Measurements from ENCODE around the gene ROCK2. TPM values are rescaled to one million over a fixed set of nuclear protein-coding genes. Genes with fewer than 3 reads are reported as not detected.
A peak's percentile ranks its signal among the peaks of the same experiment; 100 is the strongest.

ROCK2 gene
- total RNA-seq, 1 experiment from 2014 or later: 38.0 TPM

DNA sequence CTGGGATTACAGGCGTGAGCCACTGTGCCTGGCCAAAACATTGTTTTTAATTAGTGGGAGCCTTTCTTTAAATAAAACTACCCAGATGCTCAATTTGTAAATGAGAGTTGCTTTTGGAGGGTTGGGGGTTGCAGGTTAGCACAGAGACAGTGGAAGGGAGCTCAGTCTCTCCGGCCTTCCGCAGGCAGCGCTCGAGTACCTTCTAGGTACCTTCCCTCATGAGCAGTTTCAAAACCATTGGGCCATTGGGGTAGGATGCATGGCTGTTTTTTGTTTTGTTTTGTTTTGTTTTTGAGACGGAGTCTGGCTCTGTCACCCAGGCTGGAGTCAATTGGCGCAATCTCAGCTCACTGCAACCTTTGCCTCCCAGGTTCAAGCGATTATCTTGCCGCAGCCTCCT is 170.2 kb downstream of the ROCK2 start:
- Histone ChIP-seq H3K9me2 (ENCODE audit: insufficient read depth) (no peaks in the 10 kb centered on the region), H3K27ac (no peak overlapping the region), H3K36me3 (ENCODE audit: low read depth) (0 out of 2 replicates have a peak, but pooled peaks cover 4% of the 10 kb centered on the region), H3K27me3 (ENCODE audit: insufficient read depth, low read depth) (no peaks in the 10 kb centered on the region), H3K79me2 (ENCODE audit: low read depth) (no peaks in the 10 kb centered on the region), H4K20me1 (ENCODE audit: insufficient read depth) (no peaks in the 10 kb centered on the region; the same call in 1 of the 2 replicates), H3F3A (ENCODE audit: insufficient read depth, low read depth) (0 out of 2 replicates have a peak, but pooled peaks cover 10% of the 10 kb centered on the region), H3K4me2 (no peak overlapping the region), H2AFZ (no peak overlapping the region), H3K9me3 (ENCODE audit: insufficient read depth, low read depth) (no peaks in the 10 kb centered on the region), H3K4me3 (no peak overlapping the region), H3K4me1 (replicated peaks; ENCODE audit: insufficient read depth) (no peaks in the 10 kb centered on the region)
- BruUV-seq (replicated peaks): no TSS peak
- TF ChIP-seq, protein P1, sequence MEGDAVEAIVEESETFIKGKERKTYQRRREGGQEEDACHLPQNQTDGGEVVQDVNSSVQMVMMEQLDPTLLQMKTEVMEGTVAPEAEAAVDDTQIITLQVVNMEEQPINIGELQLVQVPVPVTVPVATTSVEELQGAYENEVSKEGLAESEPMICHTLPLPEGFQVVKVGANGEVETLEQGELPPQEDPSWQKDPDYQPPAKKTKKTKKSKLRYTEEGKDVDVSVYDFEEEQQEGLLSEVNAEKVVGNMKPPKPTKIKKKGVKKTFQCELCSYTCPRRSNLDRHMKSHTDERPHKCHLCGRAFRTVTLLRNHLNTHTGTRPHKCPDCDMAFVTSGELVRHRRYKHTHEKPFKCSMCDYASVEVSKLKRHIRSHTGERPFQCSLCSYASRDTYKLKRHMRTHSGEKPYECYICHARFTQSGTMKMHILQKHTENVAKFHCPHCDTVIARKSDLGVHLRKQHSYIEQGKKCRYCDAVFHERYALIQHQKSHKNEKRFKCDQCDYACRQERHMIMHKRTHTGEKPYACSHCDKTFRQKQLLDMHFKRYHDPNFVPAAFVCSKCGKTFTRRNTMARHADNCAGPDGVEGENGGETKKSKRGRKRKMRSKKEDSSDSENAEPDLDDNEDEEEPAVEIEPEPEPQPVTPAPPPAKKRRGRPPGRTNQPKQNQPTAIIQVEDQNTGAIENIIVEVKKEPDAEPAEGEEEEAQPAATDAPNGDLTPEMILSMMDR (conservative IDR thresholded peaks at IDR 0.05): no peak
- no peak for TF ChIP-seq EZH2 (IDR thresholded peaks at IDR 0.05; ENCODE audit: low read depth)
- no peak for DNase-seq
- ChIA-PET POLR2A (ENCODE audit: unreplicated experiment) (no interaction called here), CTCF (no interaction called here)
- intact Hi-C loops (cut with micrococcal nuclease; ENCODE audit: unreplicated experiment): no loop called here

DNA sequence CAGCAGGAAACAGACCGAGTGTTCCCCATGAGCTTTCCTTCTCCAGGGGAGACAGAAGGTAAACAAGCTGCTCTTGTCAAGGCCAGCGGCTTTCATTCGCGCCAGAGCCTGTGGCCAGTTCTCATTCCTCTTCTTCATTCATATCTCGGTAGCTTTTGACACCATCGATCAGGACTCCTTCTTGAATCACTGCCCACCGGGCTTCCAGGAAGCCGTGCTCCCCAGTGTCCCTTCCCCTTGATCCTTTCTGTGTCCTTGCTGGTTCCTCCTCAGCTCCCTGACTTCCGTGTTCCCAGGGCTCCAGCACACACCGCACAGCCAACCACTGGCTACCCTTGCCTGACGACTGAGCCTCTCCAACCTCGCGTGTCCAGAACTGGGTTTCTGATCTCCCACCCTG is 175.1 kb downstream of the ROCK2 start:
- POLR2A ChIA-PET (ENCODE audit: unreplicated experiment): interaction anchor here (0.8 kb wide), 1 partner anchor 15 kb away, joined by 7 read pairs; no protein-coding TSS in a partner anchor
- intact Hi-C loops (cut with micrococcal nuclease; ENCODE audit: unreplicated experiment): no loop called here
- H3K79me2 ChIP-seq (ENCODE audit: low read depth): no peaks in the 10 kb centered on the region
- no peaks in the 10 kb centered on the region for H3K27me3 ChIP-seq (ENCODE audit: insufficient read depth, low read depth)
- peak overlapping the region; percentile 10; the same call in 1 of the 2 replicates for H3K4me2 ChIP-seq
- no peaks in the 10 kb centered on the region for H3K9me3 ChIP-seq (ENCODE audit: insufficient read depth, low read depth)
- H3K4me3 ChIP-seq: no peak overlapping the region
- CTCF ChIA-PET: no interaction called here
- TF ChIP-seq, protein P1 (conservative IDR thresholded peaks at IDR 0.05): no peak
- TF ChIP-seq EZH2 (IDR thresholded peaks at IDR 0.05; ENCODE audit: low read depth): no peak
- H4K20me1 ChIP-seq (ENCODE audit: insufficient read depth): no peaks in the 10 kb centered on the region
- no peak overlapping the region for H2AFZ ChIP-seq
- DNase-seq: peak; percentile 34 to 45
- H3K4me1 ChIP-seq (replicated peaks; ENCODE audit: insufficient read depth): no peaks in the 10 kb centered on the region
- no peak overlapping the region for H3K27ac ChIP-seq
- no peaks in the 10 kb centered on the region for H3K9me2 ChIP-seq (ENCODE audit: insufficient read depth)
- H3F3A ChIP-seq (ENCODE audit: insufficient read depth, low read depth): no peaks in the 10 kb centered on the region
- TSS peak; percentile 38 for BruUV-seq (replicated peaks)
- H3K36me3 ChIP-seq (ENCODE audit: low read depth): no peaks in the 10 kb centered on the region

DNA sequence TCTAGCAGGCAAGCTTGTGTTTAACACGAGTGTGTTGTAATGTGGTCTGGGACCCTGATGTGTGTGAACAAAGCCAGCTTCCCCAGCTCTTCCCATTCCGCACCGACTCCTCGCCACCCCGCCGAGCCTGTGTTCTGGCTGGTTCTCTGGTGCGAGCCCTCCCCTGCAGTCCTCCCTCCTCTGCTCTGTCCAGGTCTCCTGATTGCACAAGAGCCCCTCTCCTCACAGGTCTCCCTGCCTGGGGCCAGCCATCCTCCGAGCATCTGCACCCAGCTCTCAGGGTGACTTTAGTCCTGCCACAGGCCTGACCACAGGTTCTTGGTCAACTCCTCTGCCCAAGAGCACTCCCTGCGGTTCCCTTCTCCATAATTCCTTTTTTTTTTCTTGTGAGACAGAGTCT is 175.9 kb downstream of the ROCK2 start:
- H3K36me3 ChIP-seq (ENCODE audit: low read depth): no peaks in the 10 kb centered on the region
- H3K4me3 ChIP-seq: no peak overlapping the region
- no peak for DNase-seq
- no peaks in the 10 kb centered on the region for H3K9me2 ChIP-seq (ENCODE audit: insufficient read depth)
- TF ChIP-seq, protein P1 (conservative IDR thresholded peaks at IDR 0.05): no peak
- no peaks in the 10 kb centered on the region for H3K27me3 ChIP-seq (ENCODE audit: insufficient read depth, low read depth)
- POLR2A ChIA-PET (ENCODE audit: unreplicated experiment): no interaction called here
- H2AFZ ChIP-seq: no peak overlapping the region
- no peaks in the 10 kb centered on the region for H4K20me1 ChIP-seq (ENCODE audit: insufficient read depth)
- no peaks in the 10 kb centered on the region for H3K4me1 ChIP-seq (replicated peaks; ENCODE audit: insufficient read depth)
- H3F3A ChIP-seq (ENCODE audit: insufficient read depth, low read depth): no peaks in the 10 kb centered on the region
- intact Hi-C loops (cut with micrococcal nuclease; ENCODE audit: unreplicated experiment): no loop called here
- no peak overlapping the region for H3K27ac ChIP-seq
- H3K9me3 ChIP-seq (ENCODE audit: insufficient read depth, low read depth): no peaks in the 10 kb centered on the region
- no peaks in the 10 kb centered on the region for H3K79me2 ChIP-seq (ENCODE audit: low read depth)
- H3K4me2 ChIP-seq: no peak overlapping the region
- no TSS peak for BruUV-seq (replicated peaks)
- CTCF ChIA-PET: no interaction called here

Data from PC-9 (cell line).